Neural cell (in vitro differentiated cells): ENCODE results near the gene CPLX1. TPM values are rescaled to one million over a fixed set of nuclear protein-coding genes. Genes with fewer than 3 reads are reported as not detected.

ENCODE experiments used
- H2AFZ ChIP-seq: fragments of 200-600, 300-800 bp; sonication (generic), shearing (Covaris generic); 2 replicates; pipeline ENCODE4 v1.6.0; 2014; ENCODE audit warnings: low read depth, mild to moderate bottlenecking, antibody characterized with exemption, low read length, moderate library complexity
- H3F3A ChIP-seq: fragments of 200-600 bp; shearing (Covaris generic); 2 replicates; pipeline ENCODE4 v1.6.1; 2016; ENCODE audit warnings: mild to moderate bottlenecking, moderate library complexity, mixed read lengths, antibody characterized with exemption, low read length; ENCODE audit not compliant: insufficient read depth, poor library complexity, severe bottlenecking
- H3K27ac ChIP-seq: fragments of 200-600, 300-800 bp; sonication (generic), shearing (Covaris generic); 2 replicates; pipeline ENCODE4 v1.5.1; 2014; ENCODE audit warnings: mild to moderate bottlenecking, low read length, moderate library complexity
- H3K27me3 ChIP-seq: fragments of 300-800, 200-600 bp; sonication (generic), shearing (Covaris generic); 2 replicates; pipeline ENCODE4 v1.6.0; 2014; ENCODE audit warnings: mild to moderate bottlenecking, low read depth, low read length, moderate library complexity; ENCODE audit not compliant: insufficient read depth
- H3K36me3 ChIP-seq: fragments of 300-800, 200-600 bp; sonication (generic), shearing (Covaris generic); 2 replicates; pipeline ENCODE4 v1.5.1; 2014; ENCODE audit warnings: mild to moderate bottlenecking, antibody characterized with exemption, low read length, moderate library complexity; ENCODE audit not compliant: insufficient read depth
- H3K4me2 ChIP-seq: fragments of 300-800, 200-600 bp; sonication (generic), shearing (Covaris generic); 2 replicates; pipeline ENCODE4 v1.6.0; 2014; ENCODE audit warnings: mild to moderate bottlenecking, low read length
- H3K4me3 ChIP-seq: fragments of 300-800, 200-600 bp; sonication (generic), shearing (Covaris generic); 2 replicates; pipeline ENCODE4 v1.5.1; 2014; ENCODE audit warnings: mild to moderate bottlenecking, low read length, moderate library complexity
- H3K79me2 ChIP-seq: fragments of 200-600 bp; shearing (Covaris generic); replicated peaks from 2 replicates; pipeline ENCODE4 v1.6.0; 2014; ENCODE audit warnings: mild to moderate bottlenecking, low read length, moderate library complexity; ENCODE audit not compliant: insufficient read depth
- H3K9ac ChIP-seq: fragments of 300-800, 200-600 bp; sonication (generic), shearing (Covaris generic); 2 replicates; pipeline ENCODE4 v1.6.1; 2016; ENCODE audit warnings: mild to moderate bottlenecking, low read length, mixed read lengths
- H3K9me2 ChIP-seq: fragments of 200-600 bp; shearing (Covaris generic); 2 replicates; pipeline ENCODE4 v1.6.1; 2016; ENCODE audit warnings: mild to moderate bottlenecking, low read length, mixed read lengths; ENCODE audit not compliant: insufficient read depth
- H3K9me3 ChIP-seq: fragments of 200-600, 300-800 bp; sonication (generic), shearing (Covaris generic); 2 replicates; pipeline ENCODE4 v1.6.1; 2016; ENCODE audit warnings: mild to moderate bottlenecking, mixed run types, low read length, moderate library complexity, mixed read lengths
- H4K20me1 ChIP-seq: fragments of 200-600 bp; shearing (Covaris generic); 2 replicates; pipeline ENCODE4 v1.6.1; 2016; ENCODE audit warnings: mild to moderate bottlenecking, mixed run types; ENCODE audit not compliant: insufficient read depth
- EP300 ChIP-seq: fragments of 450-650 bp; conservative IDR thresholded peaks from 2 replicates; pipeline ENCODE4 v1.6.1; 2014; ENCODE audit warnings: antibody characterized with exemption, mild to moderate bottlenecking, moderate library complexity; ENCODE audit not compliant: poor library complexity, severe bottlenecking
- EZH2 ChIP-seq: fragments of 200-600, 300-800 bp; shearing (Covaris generic), sonication (generic); IDR thresholded peaks from 2 replicates; pipeline ENCODE4 v1.6.1; 2014; ENCODE audit warnings: antibody characterized with exemption, low read length, borderline replicate concordance, mild to moderate bottlenecking; ENCODE audit not compliant: insufficient read depth, poor library complexity, severe bottlenecking
- MXI1 ChIP-seq: fragments of 450-650 bp; conservative IDR thresholded peaks from 2 replicates; pipeline ENCODE4 v1.6.1; 2014; ENCODE audit warnings: antibody characterized with exemption, mild to moderate bottlenecking; ENCODE audit not compliant: poor library complexity, severe bottlenecking
- POLR2AphosphoS5 ChIP-seq: IDR thresholded peaks from 2 replicates; pipeline ENCODE4 v1.6.1; 2012
- RAD21 ChIP-seq: fragments of 450-650 bp; conservative IDR thresholded peaks from 2 replicates; pipeline ENCODE4 v1.6.1; 2014; ENCODE audit warnings: antibody characterized with exemption, mild to moderate bottlenecking, moderate library complexity
- SMC3 ChIP-seq: fragments of 450-650 bp; conservative IDR thresholded peaks from 2 replicates; pipeline ENCODE4 v1.6.1; 2014; ENCODE audit warnings: antibody characterized with exemption, mild to moderate bottlenecking, moderate library complexity; ENCODE audit not compliant: poor library complexity
- TAF1 ChIP-seq: IDR thresholded peaks from 2 replicates; pipeline ENCODE4 v1.6.1; 2012; ENCODE audit warnings: low read depth
- polyA plus RNA-seq: library from polyadenylated mRNA; depleted of rRNA; stranded (reverse); fragments of >200 nt; gene quantifications from 2 replicates; pipeline ENCODE4 v1.2.3, GENCODE V29; 2014
- TF ChIP-seq, protein P1 (sequence below): fragments of 450-650 bp; IDR thresholded peaks from 2 replicates; pipeline ENCODE4 v1.5.1; 2014; ENCODE audit warnings: antibody characterized with exemption, mild to moderate bottlenecking, moderate library complexity; ENCODE audit not compliant: poor library complexity, severe bottlenecking
- TF ChIP-seq, protein P2 (sequence below): IDR thresholded peaks from 2 replicates; pipeline ENCODE4 v1.6.1; 2012; ENCODE audit warnings: borderline replicate concordance

CPLX1 gene
- polyA plus RNA-seq, 1 donor from 2014 or later: 7.6 TPM

DNA sequence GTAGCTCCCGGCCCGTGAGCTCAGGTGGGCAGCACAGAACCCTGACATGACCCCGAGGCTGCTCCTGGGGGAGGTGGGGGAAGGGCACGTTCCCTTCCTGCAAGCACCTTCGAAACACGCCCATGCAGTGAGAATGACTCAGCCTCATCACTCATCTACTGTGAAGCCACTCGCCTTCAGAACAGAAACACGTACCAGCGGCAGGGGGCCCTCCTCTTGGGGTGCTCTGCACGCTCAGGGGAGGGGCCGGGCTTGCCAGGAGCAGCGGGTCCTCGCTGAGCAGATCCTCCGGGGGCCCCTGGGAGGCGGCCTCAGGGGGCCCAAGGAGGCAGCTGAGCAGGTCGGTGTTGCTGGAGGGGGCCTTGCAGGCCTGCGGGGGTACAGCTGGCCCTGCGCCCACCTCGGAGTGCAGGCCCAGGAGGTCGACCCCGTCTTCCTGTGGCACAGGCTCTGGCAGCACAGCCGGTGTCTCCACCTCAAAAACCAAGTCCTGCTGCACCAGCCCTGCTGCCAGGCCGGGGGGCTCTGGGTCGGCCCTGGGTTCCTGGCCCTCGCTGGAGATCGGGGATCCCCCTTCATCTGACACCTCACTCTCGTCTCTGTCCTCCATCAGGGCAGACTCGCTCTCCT, 40.9 kb upstream of the CPLX1 start:
- Histone ChIP-seq H3K9me3 (no peaks in the 10 kb centered on the region), H2AFZ (no peak overlapping the region), H3K27me3 (no peaks in the 10 kb centered on the region), H4K20me1 (no peaks in the 10 kb centered on the region), H3K27ac (no peak overlapping the region), H3F3A (no peaks in the 10 kb centered on the region), H3K9ac (no peak overlapping the region), H3K4me3 (no peak overlapping the region), H3K79me2 (no peaks in the 10 kb centered on the region), H3K4me2 (no peak overlapping the region), H3K36me3 (no peaks in the 10 kb centered on the region), H3K9me2 (no peaks in the 10 kb centered on the region)
- TF ChIP-seq EZH2 (no peak), POLR2AphosphoS5 (no peak), RAD21 (no peak), TAF1 (no peak)

DNA sequence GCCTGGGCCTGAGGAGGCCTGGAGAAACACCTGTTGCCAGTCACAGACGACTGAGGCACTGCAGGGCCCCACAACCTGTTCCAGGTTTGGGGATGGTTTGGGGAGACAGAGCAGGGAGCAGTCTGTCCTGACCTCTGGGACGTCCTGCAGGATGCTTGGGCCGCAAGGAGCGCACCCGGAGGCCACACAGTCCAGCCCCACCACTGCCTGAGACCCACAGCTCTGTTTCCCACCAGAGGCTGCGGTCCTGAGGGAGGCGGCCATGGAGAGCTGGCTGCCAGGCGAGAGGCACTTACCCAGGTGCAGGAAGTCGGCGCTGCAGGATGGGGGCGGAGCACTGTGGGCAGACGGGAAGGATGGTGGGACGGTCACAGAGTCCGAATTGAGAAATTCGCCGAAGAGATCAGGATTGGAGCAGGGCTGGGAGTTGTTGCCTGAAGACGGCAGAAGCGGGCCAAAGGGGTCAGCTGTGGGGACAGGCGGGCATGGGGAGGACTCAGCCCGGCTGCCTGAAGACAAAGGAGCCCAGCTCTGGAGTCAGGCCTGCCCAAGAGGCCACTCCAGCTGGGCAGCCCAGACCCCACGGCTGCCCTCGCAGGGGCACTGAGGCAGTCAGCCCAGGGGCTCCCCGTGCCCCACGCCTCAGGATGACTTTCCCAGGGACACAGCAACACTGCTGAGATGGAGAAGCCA, 40.3 kb upstream of the CPLX1 start:
- H3K27me3 ChIP-seq: no peaks in the 10 kb centered on the region
- TF ChIP-seq MXI1: no peak
- no peak for TF ChIP-seq RAD21
- TF ChIP-seq SMC3: no peak

DNA sequence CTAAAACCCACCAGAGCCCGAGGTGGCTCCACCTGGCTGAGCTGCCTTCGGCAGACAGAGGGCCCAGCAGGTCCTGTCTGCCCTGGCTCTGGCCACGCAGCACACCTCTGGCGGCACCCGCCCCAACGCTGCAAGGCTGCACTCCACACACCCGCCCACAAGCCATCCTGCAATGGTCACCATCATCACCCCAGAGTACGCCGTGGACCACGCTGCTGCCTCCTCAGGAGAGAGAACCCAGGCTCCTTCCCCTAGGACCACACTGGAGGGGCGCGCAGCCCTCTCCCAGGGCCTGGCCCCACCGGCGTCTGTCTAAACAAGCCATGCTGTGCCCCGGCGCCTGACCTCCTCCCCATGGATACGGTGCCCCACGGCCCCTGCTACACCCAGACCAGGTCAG, 39.6 kb upstream of the CPLX1 start:
- Histone ChIP-seq H3K36me3 (no peaks in the 10 kb centered on the region), H4K20me1 (no peaks in the 10 kb centered on the region), H3K9ac (no peak overlapping the region), H3K27me3 (no peaks in the 10 kb centered on the region), H3K9me3 (no peaks in the 10 kb centered on the region), H2AFZ (no peak overlapping the region), H3K4me3 (no peak overlapping the region), H3K4me2 (no peak overlapping the region), H3K9me2 (no peaks in the 10 kb centered on the region), H3F3A (no peaks in the 10 kb centered on the region), H3K27ac (no peak overlapping the region), H3K79me2 (no peaks in the 10 kb centered on the region)
- TF ChIP-seq, protein P1, sequence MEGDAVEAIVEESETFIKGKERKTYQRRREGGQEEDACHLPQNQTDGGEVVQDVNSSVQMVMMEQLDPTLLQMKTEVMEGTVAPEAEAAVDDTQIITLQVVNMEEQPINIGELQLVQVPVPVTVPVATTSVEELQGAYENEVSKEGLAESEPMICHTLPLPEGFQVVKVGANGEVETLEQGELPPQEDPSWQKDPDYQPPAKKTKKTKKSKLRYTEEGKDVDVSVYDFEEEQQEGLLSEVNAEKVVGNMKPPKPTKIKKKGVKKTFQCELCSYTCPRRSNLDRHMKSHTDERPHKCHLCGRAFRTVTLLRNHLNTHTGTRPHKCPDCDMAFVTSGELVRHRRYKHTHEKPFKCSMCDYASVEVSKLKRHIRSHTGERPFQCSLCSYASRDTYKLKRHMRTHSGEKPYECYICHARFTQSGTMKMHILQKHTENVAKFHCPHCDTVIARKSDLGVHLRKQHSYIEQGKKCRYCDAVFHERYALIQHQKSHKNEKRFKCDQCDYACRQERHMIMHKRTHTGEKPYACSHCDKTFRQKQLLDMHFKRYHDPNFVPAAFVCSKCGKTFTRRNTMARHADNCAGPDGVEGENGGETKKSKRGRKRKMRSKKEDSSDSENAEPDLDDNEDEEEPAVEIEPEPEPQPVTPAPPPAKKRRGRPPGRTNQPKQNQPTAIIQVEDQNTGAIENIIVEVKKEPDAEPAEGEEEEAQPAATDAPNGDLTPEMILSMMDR: no peak
- TF ChIP-seq, protein P2, sequence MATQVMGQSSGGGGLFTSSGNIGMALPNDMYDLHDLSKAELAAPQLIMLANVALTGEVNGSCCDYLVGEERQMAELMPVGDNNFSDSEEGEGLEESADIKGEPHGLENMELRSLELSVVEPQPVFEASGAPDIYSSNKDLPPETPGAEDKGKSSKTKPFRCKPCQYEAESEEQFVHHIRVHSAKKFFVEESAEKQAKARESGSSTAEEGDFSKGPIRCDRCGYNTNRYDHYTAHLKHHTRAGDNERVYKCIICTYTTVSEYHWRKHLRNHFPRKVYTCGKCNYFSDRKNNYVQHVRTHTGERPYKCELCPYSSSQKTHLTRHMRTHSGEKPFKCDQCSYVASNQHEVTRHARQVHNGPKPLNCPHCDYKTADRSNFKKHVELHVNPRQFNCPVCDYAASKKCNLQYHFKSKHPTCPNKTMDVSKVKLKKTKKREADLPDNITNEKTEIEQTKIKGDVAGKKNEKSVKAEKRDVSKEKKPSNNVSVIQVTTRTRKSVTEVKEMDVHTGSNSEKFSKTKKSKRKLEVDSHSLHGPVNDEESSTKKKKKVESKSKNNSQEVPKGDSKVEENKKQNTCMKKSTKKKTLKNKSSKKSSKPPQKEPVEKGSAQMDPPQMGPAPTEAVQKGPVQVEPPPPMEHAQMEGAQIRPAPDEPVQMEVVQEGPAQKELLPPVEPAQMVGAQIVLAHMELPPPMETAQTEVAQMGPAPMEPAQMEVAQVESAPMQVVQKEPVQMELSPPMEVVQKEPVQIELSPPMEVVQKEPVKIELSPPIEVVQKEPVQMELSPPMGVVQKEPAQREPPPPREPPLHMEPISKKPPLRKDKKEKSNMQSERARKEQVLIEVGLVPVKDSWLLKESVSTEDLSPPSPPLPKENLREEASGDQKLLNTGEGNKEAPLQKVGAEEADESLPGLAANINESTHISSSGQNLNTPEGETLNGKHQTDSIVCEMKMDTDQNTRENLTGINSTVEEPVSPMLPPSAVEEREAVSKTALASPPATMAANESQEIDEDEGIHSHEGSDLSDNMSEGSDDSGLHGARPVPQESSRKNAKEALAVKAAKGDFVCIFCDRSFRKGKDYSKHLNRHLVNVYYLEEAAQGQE: no peak
- TF ChIP-seq POLR2AphosphoS5 (no peak), EZH2 (no peak), RAD21 (no peak), TAF1 (no peak), SMC3 (no peak), EP300 (no peak), MXI1 (no peak)

More for the DNA sequence above, 40.3 kb upstream of the CPLX1 start:
- Histone ChIP-seq H3K27ac (no peak overlapping the region), H3K9me3 (no peaks in the 10 kb centered on the region), H2AFZ (no peak overlapping the region), H3K4me2 (no peak overlapping the region), H3K79me2 (no peaks in the 10 kb centered on the region), H3K9ac (no peak overlapping the region), H3K9me2 (no peaks in the 10 kb centered on the region), H3K36me3 (no peaks in the 10 kb centered on the region), H3F3A (no peaks in the 10 kb centered on the region), H3K4me3 (no peak overlapping the region), H4K20me1 (no peaks in the 10 kb centered on the region)
